Type B pancreatic cell (in vitro differentiated cells): ENCODE measurements around the gene DENND4C. TPM values are rescaled to one million over a fixed set of nuclear protein-coding genes. Genes with fewer than 3 reads are reported as not detected.
"Not testable (repeated sequence)": the region's sequence is repeated elsewhere in the genome, so short reads cannot be mapped to it uniquely, and the experiment has no call there.

ENCODE experiments used
- DNase-seq: peaks from one replicate; pipeline ENCODE4 v3.0.0; 2021; ENCODE audit warnings: mixed read lengths; ENCODE audit not compliant: unreplicated experiment; ENCODE audit errors: extremely low spot score
- H3K27ac Mint-ChIP-seq: 2 replicates; pipeline ENCODE4 v1.8.0; 2021; ENCODE audit warnings: mild to moderate bottlenecking, mixed read lengths
- H3K27me3 Mint-ChIP-seq: 2 replicates; pipeline ENCODE4 v1.8.0; 2021; ENCODE audit warnings: mixed read lengths
- H3K36me3 Mint-ChIP-seq: 2 replicates; pipeline ENCODE4 v1.8.0; 2021; ENCODE audit warnings: mixed read lengths
- H3K4me1 Mint-ChIP-seq: one replicate; pipeline ENCODE4 v1.8.0; 2021; ENCODE audit warnings: mixed read lengths; ENCODE audit not compliant: unreplicated experiment
- H3K4me3 Mint-ChIP-seq: 2 replicates; pipeline ENCODE4 v1.8.0; 2021; ENCODE audit warnings: mild to moderate bottlenecking, mixed read lengths
- H3K9me3 Mint-ChIP-seq: 2 replicates; pipeline ENCODE4 v1.8.0; 2021; ENCODE audit warnings: mixed read lengths
- total RNA-seq: library from RNA; stranded (reverse); gene quantifications from 2 replicates; pipeline ENCODE4 v1.2.1, GENCODE V29; 2021; ENCODE audit warnings: low replicate concordance
- TF ChIP-seq, protein P1 (sequence below): fragments of 200-600 bp; sonication (generic); conservative IDR thresholded peaks from 2 replicates; pipeline ENCODE4 v1.5.0; 2021; ENCODE audit warnings: antibody characterized with exemption, mild to moderate bottlenecking

DENND4C gene
- total RNA-seq, 1 donor from 2014 or later: 36.6 TPM

DNA sequence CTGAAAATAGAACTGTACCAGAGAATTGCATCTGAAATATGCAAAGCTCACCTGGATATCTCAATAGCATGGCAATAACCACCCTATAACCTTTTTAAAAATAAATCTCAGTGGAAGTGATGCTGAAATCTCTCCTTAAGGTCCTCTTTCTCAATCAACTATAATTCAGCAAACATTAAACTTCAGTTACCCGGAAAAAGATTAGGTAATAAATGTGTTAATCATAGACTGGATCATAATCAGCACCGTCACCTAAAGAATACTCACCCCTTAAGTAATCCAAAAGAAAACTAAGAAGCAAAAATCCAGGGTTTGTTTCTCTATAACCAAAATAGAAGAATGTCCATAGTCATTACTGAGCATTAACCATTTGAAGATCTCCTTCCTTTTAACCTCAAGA lies 44.3 kb upstream of the DENND4C start:
- H3K27ac Mint-ChIP-seq: no peak overlapping the region
- TF ChIP-seq, protein P1, sequence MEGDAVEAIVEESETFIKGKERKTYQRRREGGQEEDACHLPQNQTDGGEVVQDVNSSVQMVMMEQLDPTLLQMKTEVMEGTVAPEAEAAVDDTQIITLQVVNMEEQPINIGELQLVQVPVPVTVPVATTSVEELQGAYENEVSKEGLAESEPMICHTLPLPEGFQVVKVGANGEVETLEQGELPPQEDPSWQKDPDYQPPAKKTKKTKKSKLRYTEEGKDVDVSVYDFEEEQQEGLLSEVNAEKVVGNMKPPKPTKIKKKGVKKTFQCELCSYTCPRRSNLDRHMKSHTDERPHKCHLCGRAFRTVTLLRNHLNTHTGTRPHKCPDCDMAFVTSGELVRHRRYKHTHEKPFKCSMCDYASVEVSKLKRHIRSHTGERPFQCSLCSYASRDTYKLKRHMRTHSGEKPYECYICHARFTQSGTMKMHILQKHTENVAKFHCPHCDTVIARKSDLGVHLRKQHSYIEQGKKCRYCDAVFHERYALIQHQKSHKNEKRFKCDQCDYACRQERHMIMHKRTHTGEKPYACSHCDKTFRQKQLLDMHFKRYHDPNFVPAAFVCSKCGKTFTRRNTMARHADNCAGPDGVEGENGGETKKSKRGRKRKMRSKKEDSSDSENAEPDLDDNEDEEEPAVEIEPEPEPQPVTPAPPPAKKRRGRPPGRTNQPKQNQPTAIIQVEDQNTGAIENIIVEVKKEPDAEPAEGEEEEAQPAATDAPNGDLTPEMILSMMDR: no peak
- no peaks in the 10 kb centered on the region for H3K36me3 Mint-ChIP-seq
- H3K4me3 Mint-ChIP-seq: no peak overlapping the region
- peaks cover 8% of the 10 kb centered on the region for H3K4me1 Mint-ChIP-seq
- DNase-seq: no peak
- no peaks in the 10 kb centered on the region for H3K27me3 Mint-ChIP-seq
- H3K9me3 Mint-ChIP-seq: no peaks in the 10 kb centered on the region

DNA sequence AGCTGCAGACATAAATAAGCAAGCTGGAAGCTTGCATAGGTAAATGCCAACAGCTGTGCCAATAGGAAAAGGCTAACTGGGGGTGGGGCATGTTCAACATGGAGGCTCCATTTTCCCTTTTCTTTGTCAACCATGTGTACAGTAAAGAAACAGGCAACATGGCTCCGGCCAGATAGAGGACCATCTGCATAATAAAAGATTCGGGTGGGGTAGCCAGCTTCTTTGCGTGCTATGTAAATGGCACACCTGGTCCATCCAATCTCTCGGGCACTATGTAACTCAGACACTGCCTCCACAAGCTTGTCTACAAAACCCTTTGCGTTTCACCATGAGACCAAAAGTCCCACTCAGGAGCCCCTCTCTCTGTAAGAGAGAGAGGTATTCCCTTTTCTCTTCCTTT lies 41.7 kb upstream of the DENND4C start:
- Mint-ChIP-seq H3K27me3 (no peaks in the 10 kb centered on the region), H3K27ac (peak overlapping the region; percentile 20), H3K9me3 (no peaks in the 10 kb centered on the region), H3K36me3 (no peaks in the 10 kb centered on the region), H3K4me3 (no peak overlapping the region), H3K4me1 (peaks cover 19% of the 10 kb centered on the region)
- TF ChIP-seq, protein P1: no peak
- DNase-seq: no peak

DNA sequence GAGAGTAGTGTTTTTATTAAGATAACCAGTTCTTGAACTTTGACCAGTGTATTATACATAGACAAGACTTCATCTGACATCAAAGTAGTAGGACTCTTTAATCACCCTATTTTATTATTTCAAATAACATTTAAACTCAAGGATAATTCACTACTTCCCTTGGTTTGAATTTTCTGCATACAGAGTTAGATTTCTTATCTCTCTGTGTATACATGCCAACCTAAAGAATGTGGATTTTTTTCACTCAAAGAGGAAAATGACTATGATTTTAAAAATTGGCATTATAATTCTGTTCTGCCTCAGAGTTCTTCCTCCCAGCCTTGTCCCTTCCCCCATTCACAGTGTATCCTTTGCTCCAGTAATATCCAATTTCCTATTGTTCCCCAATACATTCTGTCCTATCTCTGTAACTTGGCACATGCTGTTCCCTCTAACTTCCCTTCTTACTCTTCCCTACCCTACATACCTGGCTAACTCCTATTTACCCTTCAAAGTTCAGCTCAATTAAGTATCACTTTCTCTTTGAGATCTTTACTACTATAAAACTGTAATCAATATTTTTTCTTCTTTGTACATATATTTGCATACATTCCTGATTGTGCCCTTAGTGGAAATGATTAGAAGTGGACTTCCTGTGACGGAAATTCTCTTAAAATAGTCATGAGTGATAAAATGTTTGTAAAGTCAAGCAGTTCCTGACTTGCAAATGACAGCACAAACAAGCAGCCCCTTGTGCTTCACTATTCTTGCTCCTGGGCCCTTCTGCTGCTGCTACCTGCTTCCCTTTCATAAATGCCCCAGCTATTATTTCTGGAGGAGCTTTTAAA lies 38.1 kb upstream of the DENND4C start:
- Mint-ChIP-seq H3K4me3 (peak overlapping the region; percentile 5), H3K27ac (peak overlapping the region; percentile 25)

DNA sequence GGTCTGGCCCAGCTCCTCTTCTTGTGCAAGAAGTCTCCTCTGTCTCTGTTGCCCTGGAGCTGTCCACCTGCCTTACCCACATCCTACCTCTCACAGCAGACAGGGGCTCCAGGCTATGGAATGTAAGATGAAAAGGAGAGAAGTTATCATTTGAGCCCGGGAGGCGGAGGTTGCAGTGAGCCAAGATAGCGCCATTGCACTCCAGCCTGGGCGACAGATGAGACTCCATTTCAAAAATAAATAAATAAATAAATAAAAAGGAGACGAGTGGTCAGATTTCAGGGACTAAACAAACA lies 37.5 kb upstream of the DENND4C start:
- Mint-ChIP-seq H3K27ac (peak overlapping the region; percentile 25), H3K36me3 (no peaks in the 10 kb centered on the region), H3K9me3 (no peaks in the 10 kb centered on the region), H3K4me3 (no peak overlapping the region), H3K4me1 (peaks cover 16% of the 10 kb centered on the region), H3K27me3 (no peaks in the 10 kb centered on the region)
- TF ChIP-seq, protein P1: no peak
- DNase-seq: no peak

More for the DNA sequence above, 38.1 kb upstream of the DENND4C start:
- Mint-ChIP-seq H3K27me3 (no peaks in the 10 kb centered on the region), H3K4me1 (peaks cover 16% of the 10 kb centered on the region), H3K9me3 (no peaks in the 10 kb centered on the region), H3K36me3 (no peaks in the 10 kb centered on the region)
- TF ChIP-seq, protein P1: no peak
- DNase-seq: no peak

DNA sequence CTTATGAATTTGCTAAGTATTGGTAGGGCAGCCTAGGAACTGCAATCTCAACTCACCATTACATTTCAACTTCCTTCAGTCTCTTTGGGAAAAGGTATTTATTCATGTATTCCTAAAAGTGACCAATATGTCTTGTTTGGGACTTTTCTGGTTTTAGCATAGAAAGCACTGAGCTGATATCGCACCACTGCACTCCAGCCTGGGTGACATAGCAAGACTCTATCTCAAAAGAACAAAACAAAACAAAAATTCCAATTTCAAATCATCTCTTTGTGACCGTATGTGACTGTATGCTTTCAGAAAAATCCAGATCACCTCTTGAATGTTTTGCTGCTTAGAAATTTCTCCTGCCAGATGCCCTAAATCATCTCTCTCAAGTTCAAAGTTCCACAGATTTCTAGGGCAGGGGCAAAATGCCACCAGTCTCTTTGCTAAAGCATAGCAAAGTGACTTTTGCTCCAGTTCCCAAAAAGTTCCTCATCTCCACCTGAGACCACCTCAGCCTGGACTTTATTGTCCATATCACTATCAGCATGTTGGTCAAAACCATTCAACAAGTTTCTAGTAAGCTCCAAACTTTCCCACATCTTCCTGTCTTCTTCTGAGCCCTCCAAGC lies 37.0 kb upstream of the DENND4C start:
- peaks cover 16% of the 10 kb centered on the region for H3K4me1 Mint-ChIP-seq
- H3K27ac Mint-ChIP-seq: peak overlapping the region; percentile 0
- H3K4me3 Mint-ChIP-seq, DNase-seq, H3K9me3 Mint-ChIP-seq, H3K27me3 Mint-ChIP-seq, H3K36me3 Mint-ChIP-seq: not testable (repeated sequence)

DNA sequence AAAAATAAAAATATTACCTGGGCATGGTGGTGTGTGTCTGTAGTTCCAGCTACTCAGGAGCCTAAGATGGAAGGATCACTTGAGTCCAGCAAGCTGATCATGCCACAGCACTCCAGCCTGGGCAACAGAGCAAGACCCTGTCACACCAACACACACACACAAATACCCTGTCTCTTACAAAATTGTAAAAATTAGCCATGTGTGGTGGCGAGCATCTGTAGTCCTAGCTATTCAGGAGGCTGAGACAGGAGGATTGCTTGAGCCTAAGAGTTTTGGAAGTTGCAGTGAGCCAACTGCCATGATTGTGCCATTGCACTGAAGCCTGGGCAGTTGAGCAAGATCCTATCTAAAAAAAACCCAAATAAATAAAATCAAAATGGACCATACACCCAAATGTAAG lies 32.1 kb upstream of the DENND4C start:
- Mint-ChIP-seq H3K36me3 (no peaks in the 10 kb centered on the region), H3K9me3 (no peaks in the 10 kb centered on the region), H3K4me3 (no peak overlapping the region), H3K4me1 (peaks cover 10% of the 10 kb centered on the region), H3K27me3 (no peaks in the 10 kb centered on the region), H3K27ac (no peak overlapping the region)
- TF ChIP-seq, protein P1: no peak
- DNase-seq: no peak
